ENCODE results near the gene HES5.

HES5 gene

GRCh38 chr1:2481885-2482284, 48.2 kb downstream of the HES5 start:
- TF ChIP-seq, protein P1, sequence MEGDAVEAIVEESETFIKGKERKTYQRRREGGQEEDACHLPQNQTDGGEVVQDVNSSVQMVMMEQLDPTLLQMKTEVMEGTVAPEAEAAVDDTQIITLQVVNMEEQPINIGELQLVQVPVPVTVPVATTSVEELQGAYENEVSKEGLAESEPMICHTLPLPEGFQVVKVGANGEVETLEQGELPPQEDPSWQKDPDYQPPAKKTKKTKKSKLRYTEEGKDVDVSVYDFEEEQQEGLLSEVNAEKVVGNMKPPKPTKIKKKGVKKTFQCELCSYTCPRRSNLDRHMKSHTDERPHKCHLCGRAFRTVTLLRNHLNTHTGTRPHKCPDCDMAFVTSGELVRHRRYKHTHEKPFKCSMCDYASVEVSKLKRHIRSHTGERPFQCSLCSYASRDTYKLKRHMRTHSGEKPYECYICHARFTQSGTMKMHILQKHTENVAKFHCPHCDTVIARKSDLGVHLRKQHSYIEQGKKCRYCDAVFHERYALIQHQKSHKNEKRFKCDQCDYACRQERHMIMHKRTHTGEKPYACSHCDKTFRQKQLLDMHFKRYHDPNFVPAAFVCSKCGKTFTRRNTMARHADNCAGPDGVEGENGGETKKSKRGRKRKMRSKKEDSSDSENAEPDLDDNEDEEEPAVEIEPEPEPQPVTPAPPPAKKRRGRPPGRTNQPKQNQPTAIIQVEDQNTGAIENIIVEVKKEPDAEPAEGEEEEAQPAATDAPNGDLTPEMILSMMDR (conservative IDR thresholded peaks at IDR 0.05; ENCODE audit: low read length), result no peak
- DNase-seq (ENCODE audit: low read depth), result no peak
- H3K4me3 ChIP-seq (ENCODE audit: low read length), result no peak overlapping the region

DNA sequence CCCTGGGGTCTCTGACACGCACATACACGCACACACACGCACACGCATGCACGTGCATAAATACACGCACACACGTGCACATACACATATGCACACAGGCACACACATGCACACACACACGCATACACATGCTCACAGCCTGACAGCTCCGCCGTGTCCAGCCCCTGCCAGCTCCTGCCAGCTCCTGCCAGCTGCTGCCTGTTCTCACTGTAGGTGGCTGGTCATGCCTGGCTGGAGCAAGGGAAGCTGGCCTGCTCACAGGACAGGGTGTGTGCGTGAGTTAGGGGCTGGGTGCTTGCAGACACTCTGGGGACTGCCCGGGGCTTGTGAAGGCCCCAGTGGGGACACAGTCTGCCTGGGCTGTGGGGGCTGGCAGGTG, 49.1 kb downstream of the HES5 start:
- TF ChIP-seq, protein P1 (conservative IDR thresholded peaks at IDR 0.05; ENCODE audit: low read length), result no peak
- DNase-seq (ENCODE audit: low read depth), result no peak
- no peak overlapping the region for H3K4me3 ChIP-seq (ENCODE audit: low read length)

DNA sequence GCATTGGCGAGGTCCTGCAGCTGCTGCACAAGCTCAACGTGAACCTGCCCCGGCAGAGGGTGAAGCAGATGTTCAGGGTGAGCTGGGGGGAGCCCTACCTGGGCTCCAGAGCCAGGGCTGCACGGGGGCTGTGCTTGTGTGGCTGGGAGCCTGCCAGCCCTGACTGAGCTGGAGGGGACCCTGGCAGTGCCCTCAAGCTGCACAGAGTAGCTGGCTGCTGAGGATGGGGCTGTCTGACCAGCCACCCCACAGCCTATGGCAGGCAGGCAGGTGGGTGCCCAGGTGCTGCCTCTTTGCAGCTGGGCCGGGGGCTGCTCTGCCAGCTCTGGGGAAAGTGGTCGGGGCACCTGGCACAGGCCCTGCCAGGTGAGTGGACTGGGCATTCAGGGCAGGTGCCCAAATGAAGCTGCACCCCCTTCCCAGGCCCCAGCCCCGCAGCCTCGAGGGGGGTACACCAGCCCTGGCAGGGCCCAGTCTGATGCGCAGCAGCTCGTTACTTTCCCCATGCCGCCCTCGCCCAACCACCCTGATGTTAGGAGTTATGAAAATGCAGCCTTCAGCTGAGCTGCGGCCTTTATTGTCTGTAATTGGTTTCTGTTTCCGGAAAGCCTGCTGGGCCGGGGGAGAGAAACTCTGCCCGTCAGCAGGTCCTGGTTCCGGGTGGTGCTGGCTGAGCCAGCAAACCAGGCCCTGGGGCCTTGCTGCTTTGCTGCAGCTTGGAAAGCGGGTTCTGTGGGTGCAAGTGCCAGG, 49.7 kb downstream of the HES5 start:
- H3K4me3 ChIP-seq (ENCODE audit: low read length), result no peak overlapping the region
- TF ChIP-seq, protein P1 (conservative IDR thresholded peaks at IDR 0.05; ENCODE audit: low read length), result no peak
- DNase-seq (ENCODE audit: low read depth), result no peak

DNA sequence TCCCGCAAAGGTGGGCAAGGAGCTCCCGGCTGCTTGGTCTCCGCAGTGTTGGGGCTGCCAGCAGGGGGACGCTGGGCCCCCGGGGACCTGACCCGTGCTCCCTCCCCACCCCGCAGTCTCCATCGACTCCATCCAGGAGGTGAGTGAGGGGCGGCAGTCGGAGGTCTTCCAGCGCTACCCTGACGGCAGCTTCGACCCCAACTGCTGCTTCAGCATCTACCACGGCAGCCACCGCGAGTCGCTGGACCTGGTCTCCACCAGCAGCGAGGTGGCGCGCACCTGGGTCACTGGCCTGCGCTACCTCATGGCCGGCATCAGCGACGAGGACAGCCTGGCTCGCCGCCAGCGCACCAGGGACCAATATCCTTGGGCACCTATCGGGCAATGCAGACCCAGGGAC, 50.4 kb downstream of the HES5 start:
- TF ChIP-seq, protein P1 (conservative IDR thresholded peaks at IDR 0.05; ENCODE audit: low read length), result no peak
- no peak overlapping the region for H3K4me3 ChIP-seq (ENCODE audit: low read length)
- DNase-seq (ENCODE audit: low read depth), result no peak

DNA sequence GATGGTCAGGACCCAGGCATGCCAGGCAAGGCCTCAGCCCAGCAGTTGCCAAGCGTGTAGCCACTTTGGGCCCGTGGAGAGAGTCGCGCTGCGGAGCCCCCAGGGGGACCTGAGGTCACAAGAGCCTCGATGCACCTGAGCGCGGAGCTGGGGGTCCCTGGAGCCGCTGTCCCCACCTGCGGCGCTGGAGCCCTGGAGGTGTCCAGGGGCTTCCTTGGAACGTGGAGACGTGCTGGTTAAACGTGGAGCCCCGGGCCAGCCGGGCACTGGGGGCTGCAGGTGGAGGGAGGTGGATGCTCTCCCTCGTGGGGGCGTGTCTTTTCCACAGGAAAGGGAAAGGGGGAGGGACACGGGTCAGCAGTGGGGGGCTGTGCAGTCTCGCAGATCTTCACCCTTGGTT, 50.9 kb downstream of the HES5 start:
- no peak overlapping the region for H3K4me3 ChIP-seq (ENCODE audit: low read length)
- TF ChIP-seq, protein P1 (conservative IDR thresholded peaks at IDR 0.05; ENCODE audit: low read length), result no peak
- no peak for DNase-seq (ENCODE audit: low read depth)
